DMS153 treated with DMSO at 0.1 percent for 48 hours (cell line): ENCODE results near the gene KIF5A.
"Not testable (repeated sequence)": the region's sequence is repeated elsewhere in the genome, so short reads cannot be mapped to it uniquely, and the experiment has no call there.

Source experiments
- DNase-seq: peaks from one replicate; lab custom pipeline; 2025; ENCODE audit not compliant: unreplicated experiment; lab: John Stamatoyannopoulos, UW

Gene KIF5A

DNA sequence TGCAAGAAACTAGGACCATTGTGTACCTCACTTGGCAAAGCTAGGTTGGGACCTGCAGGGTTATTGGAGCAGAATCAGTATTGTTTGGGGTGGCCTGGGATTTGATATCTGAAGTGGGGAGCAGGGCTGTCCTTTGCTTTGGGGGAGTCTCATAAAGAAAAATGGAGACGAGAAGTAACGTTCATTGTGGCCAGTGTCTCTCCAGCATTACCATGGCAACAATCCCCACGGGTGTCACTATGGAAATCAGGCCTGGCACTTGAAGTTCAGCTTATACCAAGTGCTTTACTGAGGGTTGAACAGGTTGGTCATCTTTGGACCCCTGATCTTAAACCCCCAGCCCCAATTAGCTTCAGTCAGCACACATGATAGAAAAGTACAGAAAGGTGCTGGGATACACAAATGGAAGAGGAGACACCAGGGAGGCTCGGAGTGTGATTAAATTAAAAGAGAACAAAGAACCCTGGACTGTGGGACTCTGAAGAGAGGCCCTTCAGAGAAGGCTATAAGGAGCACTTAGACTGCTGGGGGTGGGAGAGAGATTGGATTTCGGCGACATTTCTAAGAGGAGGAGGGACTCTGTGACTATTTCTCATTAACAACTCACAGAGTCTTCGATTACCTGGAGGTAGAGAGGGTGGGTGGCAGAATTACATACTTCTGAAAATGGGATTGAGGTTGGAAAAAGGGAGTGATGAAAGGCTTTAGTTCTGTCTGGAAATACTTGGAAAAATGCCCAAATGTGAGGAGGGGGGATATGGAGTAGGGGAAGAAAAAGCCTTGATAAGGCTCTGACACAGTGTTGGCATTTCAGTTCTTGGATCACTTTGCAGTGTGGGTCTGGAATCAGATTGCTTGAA lies 3.7 kb downstream of the KIF5A start:
- no peak for DNase-seq

DNA sequence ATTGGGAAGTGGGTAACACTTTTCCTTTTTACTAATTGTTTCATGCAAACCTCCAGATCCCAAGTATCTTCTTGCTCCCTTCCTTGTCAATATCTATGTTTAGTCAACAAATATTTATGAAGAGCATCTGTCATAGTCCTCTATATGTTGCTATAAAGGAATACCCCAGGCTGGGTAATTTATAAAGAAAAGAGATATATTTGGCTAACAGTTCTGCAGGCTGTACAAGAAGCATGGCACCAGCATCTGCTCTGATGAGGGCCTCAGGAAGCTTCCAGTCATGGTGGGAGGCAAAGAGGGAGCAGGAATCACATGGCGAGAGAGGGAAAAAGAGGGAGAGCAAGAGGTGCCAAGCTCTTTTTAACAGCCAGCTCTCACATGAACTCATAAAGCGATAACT lies 4.6 kb downstream of the KIF5A start:
- DNase-seq, result no peak

DNA sequence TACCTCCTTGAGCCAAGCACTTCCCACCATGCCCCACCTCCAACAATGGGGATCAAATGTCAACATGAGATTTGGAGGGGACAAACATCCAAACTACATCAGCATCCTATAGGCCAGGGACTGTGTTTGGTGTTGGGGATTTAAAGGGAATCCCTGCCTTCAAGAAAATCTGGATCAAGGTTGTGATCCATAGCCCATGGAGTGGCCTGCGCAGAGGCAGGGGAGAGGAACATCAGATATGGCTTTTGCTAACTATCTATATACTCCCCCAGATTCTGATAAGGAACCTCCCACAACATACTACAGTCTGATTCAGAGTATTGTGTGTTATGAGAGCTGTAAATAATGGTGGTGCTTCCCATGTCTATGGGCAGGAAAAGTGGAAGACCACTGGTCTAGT lies 5.1 kb downstream of the KIF5A start:
- DNase-seq, result no peak

DNA sequence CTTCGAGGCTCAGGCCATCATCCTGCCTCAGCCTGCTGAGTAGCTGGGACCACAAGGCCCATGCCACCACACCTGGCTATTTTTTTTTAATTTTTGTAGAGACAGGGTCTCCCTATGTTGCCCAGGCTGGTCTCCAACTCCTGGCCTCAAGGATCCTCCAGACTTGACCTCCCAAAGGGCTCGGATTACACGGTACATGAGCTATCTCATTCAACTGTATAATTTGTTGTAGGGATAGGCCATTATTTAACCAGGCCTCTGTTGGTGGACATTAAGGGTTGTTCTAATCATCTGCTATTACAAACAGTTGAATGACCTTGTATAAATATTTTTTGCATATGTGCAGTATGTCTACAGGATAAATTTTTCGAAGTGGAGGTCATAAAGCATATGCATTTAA lies 9.0 kb downstream of the KIF5A start:
- DNase-seq, result no peak

DNA sequence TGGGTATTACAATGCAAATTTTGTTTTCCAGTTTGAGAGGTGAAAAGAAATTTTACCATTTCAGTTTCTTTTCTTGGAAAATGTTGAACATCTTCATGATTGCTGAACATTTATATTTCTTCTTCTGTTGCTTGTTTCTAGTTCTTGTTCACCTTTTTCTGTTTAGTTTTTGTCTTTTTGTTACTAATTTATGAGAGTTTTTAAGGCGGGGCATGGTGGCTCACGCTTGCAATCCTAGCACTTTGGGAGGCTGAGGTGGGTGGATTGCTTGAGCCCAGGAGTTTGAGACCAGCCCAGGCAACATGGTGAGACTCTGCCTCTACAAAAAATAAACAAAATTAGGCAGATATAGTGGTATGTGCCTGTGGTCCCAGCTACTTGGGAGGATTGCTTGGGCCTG lies 10.7 kb downstream of the KIF5A start:
- DNase-seq, result no peak

DNA sequence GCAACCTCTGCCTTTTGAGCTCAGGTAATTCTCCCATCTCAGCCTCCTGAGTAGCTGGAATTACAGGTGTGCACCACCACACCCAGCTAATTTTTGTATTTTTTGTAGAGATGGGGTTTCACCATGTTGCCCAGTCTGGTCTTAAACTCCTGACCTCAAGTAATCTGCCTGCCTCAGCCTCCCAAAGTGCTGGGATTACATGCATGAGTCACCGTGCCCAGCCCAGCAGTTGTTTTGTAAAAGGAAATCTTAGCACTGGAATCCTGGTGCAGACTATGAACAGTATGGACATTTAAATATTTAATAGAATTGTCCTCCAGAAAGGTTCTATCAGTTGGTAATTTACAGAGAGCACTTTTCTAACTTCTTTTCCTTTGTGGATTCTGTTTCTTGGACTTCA lies 11.3 kb downstream of the KIF5A start:
- DNase-seq, result not testable (repeated sequence)

DNA sequence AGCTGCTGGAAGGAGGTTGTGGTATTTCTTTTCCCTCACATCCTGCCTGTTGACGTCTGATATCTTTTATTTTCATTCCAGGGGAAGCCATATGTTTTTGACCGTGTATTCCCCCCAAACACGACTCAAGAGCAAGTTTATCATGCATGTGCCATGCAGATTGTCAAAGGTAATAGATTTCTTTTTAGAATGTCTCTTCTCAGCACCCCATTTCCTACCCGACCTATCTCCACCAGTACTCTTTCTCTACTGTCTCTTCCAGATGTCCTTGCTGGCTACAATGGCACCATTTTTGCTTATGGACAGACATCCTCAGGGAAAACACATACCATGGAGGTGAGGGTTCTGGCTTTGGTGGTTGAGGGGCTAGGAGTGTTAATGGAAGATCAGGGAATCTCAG lies 13.5 kb downstream of the KIF5A start:
- no peak for DNase-seq

DNA sequence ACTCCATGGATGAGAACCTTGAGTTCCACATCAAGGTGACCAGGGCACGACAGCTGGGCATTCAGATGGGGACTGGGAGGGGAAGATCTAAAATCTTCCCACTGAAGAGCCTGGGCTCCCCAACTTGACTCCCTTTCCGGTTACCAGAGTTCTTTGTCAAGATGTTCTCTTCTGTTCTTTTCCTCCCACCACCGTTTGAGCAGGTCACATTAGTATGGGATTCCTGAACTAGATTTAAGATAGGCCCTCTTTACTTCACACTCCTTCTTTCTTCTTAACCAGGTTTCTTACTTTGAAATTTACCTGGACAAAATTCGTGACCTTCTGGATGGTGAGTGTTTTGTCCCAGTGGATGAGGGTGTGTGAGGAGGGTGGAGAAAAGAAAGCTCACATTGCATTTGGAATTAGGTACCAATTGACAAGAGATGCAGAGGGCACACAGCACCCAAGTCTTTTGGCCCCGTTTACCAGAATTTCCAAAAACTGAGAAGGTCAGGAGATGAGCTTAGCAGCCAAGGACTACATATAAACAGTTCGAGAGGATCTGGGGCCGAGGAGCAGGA lies 14.4 kb downstream of the KIF5A start:
- no peak for DNase-seq

DNA sequence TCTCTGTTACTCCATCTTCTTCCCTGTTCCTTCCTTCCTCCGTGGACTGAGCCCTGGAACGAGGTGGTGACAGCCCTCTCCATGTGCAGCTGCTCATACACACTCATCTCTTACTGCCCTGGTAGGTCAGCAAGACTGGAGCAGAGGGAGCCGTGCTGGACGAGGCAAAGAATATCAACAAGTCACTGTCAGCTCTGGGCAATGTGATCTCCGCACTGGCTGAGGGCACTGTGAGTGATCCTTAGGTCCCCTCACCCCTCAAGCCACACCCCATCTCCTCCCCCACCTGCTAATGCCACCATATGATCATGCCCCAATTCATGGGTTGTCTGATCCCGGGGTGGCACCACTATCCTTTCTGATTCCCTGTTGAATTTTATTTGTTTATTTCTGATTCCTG lies 19.0 kb downstream of the KIF5A start:
- no peak for DNase-seq

DNA sequence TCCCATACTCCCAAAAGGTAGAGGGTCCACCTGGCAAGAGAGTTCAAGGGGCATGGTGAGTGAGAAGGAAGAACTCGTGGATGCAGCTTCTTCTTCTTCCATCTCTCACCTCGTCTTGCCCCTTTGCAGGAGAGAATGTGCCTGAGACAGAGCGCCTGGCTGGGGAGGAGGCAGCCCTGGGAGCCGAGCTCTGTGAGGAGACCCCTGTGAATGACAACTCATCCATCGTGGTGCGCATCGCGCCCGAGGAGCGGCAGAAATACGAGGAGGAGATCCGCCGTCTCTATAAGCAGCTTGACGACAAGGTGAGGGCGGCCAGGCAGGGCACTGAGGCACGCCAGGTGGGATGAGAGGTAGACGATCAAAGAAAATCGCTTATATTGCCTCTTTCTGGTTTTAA lies 20.0 kb downstream of the KIF5A start:
- DNase-seq, result no peak

DNA sequence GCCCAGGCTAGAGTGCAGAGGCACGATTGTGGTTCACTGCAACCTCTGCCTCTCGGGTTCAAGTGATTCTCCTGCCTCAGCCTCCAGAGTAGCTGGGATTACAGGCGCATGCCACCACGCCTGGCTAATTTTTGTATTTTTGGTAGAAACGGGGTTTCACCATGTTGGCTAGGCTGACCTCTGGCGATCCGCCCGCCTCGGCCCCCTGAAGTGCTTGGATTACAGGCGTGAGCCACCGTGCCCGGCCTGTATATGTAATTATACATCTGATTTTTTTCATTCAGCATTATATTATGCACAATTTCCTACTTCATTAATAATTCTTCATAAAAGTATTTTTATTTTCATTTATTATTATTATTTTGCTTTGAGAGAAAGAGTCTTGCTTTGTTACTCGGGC lies 20.6 kb downstream of the KIF5A start:
- DNase-seq, result not testable (repeated sequence)

DNA sequence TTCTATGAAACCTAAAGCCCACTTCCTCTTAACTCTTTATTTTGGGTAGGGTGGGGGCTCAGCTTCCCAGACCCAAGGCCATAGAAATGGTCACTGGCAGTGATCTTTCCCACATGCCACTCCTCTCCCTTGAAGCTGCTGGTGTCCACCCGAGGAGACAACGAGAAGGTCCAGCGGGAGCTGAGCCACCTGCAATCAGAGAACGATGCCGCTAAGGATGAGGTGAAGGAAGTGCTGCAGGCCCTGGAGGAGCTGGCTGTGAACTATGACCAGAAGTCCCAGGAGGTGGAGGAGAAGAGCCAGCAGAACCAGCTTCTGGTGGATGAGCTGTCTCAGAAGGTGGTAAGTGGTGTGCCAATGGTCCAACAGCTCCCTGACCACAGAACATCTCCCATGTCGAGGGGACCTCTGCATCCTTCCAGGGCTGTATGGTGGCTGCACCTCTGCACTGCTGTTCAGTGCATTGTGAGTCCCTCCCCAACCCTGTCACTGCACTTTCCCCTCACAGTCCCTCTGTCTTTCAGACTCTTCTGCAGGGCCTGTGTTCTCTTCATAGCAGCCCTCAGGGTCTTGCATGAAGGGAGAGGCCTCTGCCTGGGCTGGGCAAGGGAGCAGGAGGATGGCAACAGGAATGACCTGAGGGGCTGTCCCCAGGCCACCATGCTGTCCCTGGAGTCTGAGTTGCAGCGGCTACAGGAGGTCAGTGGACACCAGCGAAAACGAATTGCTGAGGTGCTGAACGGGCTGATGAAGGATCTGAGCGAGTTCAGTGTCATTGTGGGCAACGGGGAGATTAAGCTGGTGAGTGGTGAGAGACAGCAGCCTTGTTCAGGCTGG lies 22.3 kb downstream of the KIF5A start:
- DNase-seq, result no peak

DNA sequence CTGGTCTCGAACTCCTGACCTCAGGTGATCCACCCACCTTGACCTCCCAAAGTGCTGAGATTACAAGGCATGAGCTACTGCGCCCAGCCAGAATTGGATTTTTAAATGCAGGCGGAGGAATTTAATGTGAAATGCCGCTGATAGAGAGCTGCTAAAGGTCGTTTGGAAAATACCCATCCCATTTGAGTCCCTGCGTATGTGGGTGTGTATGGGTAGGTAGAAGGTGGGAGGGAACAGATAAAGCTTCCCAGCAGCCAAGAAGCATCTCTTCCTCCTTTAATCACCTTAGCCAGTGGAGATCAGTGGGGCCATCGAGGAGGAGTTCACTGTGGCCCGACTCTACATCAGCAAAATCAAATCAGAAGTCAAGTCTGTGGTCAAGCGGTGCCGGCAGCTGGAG lies 25.0 kb downstream of the KIF5A start:
- DNase-seq, result no peak

DNA sequence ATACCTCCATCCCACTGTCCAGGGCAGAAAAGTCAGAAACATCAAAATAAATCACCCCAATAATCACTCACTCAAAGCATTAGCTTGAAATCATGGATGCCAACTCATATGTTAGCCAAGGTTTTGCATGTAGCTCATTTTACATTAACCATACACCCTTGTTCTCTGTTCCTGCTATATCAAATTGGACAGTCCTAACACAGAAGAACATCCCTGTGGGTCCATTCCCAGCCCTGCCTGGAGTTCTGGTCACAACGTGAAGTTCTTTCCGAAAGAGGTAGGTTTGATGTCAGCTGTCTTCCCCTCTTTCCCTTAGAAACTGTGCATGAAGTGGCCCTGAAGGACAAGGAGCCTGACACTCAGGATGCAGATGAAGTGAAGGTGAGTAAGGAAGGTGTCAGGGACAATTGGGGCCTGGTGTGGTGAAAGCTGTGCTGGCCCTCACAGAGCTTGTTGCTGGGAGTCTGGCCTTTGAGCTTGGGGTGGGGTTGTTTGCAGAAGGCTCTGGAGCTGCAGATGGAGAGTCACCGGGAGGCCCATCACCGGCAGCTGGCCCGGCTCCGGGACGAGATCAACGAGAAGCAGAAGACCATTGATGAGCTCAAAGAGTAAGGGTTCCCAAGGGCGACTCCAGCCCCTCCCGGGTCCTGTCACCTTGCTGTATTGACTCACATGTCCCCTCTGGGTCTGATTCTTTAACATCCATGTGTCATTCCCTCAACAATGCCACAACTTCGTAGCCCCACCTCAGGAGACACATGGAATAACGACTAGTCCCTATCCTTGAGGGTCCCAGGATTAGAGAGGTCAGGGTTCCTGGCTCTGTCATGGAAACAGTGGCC lies 26.1 kb downstream of the KIF5A start:
- no peak for DNase-seq

DNA sequence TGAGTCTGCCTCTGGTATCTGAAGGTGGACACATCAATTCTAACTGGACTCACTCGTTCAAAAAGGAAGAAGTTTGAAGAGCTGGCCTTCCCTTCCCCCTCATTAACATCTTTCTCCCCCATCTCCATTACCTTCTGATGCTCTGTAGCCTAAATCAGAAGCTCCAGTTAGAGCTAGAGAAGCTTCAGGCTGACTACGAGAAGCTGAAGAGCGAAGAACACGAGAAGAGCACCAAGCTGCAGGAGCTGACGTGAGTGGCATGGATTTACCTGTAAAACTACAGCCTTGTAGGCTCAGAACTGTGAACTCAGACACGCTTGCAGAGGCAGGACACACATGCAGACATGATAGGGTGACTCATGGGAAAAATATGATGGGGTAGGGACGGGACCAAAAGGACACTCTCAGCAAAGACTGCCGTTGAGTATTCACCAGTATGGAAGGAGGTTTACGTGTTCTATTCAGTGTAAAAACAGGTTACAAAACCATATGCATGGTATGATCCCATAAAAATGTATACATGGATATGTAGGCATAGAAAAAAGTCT lies 26.8 kb downstream of the KIF5A start:
- DNase-seq, result no peak

DNA sequence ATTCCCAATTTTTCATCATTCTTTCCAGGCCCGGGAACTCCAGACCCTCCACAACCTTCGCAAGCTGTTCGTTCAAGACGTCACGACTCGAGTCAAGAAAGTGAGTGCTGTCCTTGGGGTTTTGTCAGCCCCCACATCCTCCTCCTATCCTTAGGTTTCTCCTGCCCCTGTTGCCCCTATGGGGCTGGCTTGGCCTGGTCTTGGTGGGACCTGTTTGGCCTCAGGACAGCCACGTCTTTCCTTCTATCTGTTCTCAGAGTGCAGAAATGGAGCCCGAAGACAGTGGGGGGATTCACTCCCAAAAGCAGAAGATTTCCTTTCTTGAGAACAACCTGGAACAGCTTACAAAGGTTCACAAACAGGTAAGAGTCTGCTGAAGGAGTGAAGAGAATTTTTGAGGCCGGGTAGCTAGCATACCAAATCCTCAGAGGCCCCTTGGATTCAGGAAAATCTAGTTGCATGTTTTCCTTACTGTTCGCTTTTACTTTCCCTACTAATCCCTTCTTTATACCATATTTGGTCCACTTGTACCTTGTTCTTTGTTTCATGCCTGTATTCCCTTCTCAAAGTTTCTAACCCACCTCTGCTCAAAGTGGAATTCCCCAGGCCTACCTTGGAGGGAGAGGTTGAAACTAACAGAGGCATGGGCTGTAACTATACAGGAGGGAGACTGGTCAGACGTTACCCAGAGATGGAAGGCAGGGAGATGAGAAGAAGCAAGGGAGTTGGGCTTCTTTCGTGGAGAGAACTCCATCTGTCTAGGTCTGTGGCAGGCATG lies 28.3 kb downstream of the KIF5A start:
- no peak for DNase-seq

DNA sequence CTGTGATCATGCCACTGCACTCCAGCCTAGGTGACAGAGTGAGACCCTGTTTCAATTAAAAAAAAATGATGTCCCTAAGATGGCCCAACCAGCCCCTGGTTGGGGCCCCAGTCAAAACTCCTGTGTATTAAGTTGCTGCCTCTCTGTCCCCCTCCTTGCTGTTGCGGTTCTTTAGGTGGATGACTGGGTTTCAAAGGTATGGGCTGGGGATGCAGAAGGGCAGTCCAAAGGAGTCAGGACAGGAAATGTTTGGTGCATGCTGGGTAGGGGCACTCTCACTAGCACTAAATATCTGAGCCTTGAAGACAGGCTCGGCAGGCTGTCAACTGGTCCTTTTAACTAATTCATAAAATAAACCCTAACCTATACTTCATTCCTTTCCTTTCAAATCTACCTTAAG lies 29.2 kb downstream of the KIF5A start:
- DNase-seq, result no peak

DNA sequence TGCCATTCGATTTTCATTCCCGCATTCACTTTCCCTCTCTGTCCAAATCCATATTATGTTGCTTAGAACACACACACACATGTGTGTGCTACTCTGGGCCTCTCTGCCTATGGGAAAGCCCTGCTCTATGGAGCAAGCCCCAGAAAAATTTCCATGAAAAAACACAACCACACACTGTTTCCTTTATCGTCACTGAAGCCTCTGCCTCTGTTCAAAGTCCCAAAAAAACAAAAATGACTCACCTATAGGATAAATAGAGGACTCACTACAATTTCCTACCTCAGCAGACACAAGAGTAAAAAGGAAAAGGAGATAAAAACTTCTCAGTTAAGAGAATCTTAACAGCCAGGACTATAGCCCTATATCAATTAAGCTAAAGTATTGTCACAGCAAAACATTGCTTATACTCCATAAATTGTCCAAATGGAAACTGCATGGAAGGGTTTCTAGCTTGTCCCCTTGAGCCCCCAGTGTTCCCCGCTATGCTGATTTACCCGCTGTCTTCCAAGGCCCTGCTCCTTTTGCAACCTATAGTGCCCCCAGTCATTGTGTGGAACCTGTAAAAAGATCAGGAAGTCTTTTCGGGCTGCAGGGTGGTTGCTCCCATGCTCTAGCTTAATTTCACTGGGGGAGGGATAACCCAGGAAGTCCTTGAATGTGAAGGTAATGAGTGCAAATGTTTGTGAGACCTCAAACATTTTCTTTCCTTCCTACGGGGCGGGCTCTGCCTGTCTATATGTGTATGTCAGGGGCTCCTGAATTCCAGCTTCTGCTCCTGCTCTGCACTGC lies 30.0 kb downstream of the KIF5A start:
- DNase-seq, result no peak

DNA sequence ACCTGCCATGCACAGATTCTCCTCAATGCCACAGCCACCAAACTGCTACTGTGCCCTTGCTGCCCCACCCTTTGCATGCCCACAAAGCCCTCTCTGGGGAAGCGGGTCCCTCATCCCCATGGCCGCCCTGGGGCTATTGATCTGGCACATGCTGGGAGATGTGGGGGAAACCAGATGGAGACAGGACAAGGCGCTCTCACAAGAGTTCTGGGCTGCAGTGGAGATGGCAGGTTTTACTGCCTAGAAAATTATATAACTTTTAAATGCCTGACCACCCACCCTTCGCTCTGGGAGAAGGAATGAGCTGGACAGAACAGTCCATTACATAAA lies 30.6 kb downstream of the KIF5A start:
- DNase-seq, result no peak
